Cardiac muscle cell (in vitro differentiated cells and primary cell): ENCODE results near the gene CTCF. TPM values are rescaled to one million over a fixed set of nuclear protein-coding genes. Genes with fewer than 3 reads are reported as not detected.

Experiments
- DNase-seq, 2 donors: peaks; one replicate each; pipeline versions ENCODE4 v3.0.0 to v3.0.0-alpha.2; 2010 to 2017; ENCODE audit warnings: low read depth in 1 of 2, low spot score in 1 of 2
- H3K27ac ChIP-seq: fragments of 200-600 bp; sonication (generic); 2 replicates; pipeline ENCODE4 v1.5.1; 2016
- H3K27me3 ChIP-seq: fragments of 200-600 bp; sonication (generic); 2 replicates; pipeline ENCODE4 v1.6.0; 2016; ENCODE audit warnings: control low read depth
- H3K36me3 ChIP-seq: fragments of 200-600 bp; sonication (generic); 2 replicates; pipeline ENCODE4 v1.5.1; 2016; ENCODE audit warnings: control low read depth
- H3K4me1 ChIP-seq: fragments of 200-600 bp; sonication (generic); 2 replicates; pipeline ENCODE4 v1.8.1; 2017; ENCODE audit warnings: low read depth, mild to moderate bottlenecking, mixed run types
- H3K4me3 ChIP-seq: fragments of 200-600 bp; sonication (generic); 2 replicates; pipeline ENCODE4 v1.5.1; 2016; ENCODE audit warnings: mild to moderate bottlenecking
- H3K9me3 ChIP-seq: fragments of 200-600 bp; sonication (generic); 2 replicates; pipeline ENCODE4 v1.5.1; 2017; ENCODE audit warnings: low read depth, mild to moderate bottlenecking, control low read depth
- CTCF ChIP-seq: IDR thresholded peaks from 2 replicates; pipeline ENCODE4 v1.5.1; 2012; ENCODE audit warnings: low read depth, mild to moderate bottlenecking, low read length
- polyA plus RNA-seq: library from polyadenylated mRNA; unstranded; fragments of >200 nt; fragmentation: Nextera tagmentation; extraction: Ambion mirVana; gene quantifications from 2 replicates; pipeline ENCODE4 v1.2.1, GENCODE V29; 2016
- total RNA-seq: library from RNA; depleted of rRNA; stranded (reverse); fragments of >200 nt; gene quantifications from 2 replicates; pipeline ENCODE4 v1.2.3, GENCODE V29; 2016

The CTCF gene
- total and polyA plus RNA-seq, 2 experiments from 2014 or later: 33.9 to 38.0 TPM

GRCh38 chr16:67678354-67679023 lies 116.2 kb downstream of the CTCF start:
- no peak for DNase-seq
- no peak for TF ChIP-seq CTCF

GRCh38 chr16:67679935-67680897 lies 117.9 kb downstream of the CTCF start:
- H3K27me3 ChIP-seq: peaks cover 96% of the 10 kb centered on the region
- no peak overlapping the region for H3K27ac ChIP-seq
- no peaks in the 10 kb centered on the region for H3K9me3 ChIP-seq
- TF ChIP-seq CTCF: no peak
- no peaks in the 10 kb centered on the region for H3K36me3 ChIP-seq
- no peak overlapping the region for H3K4me3 ChIP-seq
- H3K4me1 ChIP-seq: no peaks in the 10 kb centered on the region
- no peak for DNase-seq

More at GRCh38 chr16:67678354-67679023, 116.2 kb downstream of the CTCF start:
- Histone ChIP-seq H3K36me3 (no peaks in the 10 kb centered on the region), H3K27ac (no peak overlapping the region), H3K4me1 (no peaks in the 10 kb centered on the region), H3K4me3 (no peak overlapping the region), H3K9me3 (no peaks in the 10 kb centered on the region), H3K27me3 (peaks cover 97% of the 10 kb centered on the region)

GRCh38 chr16:67683767-67684166 lies 121.4 kb downstream of the CTCF start:
- DNase-seq: no peak
- Histone ChIP-seq H3K4me3 (no peak overlapping the region), H3K27ac (no peak overlapping the region), H3K36me3 (no peaks in the 10 kb centered on the region), H3K27me3 (peaks cover 88% of the 10 kb centered on the region), H3K4me1 (no peaks in the 10 kb centered on the region), H3K9me3 (no peaks in the 10 kb centered on the region)
- TF ChIP-seq CTCF: no peak

GRCh38 chr16:67685388-67686112 lies 123.2 kb downstream of the CTCF start:
- Histone ChIP-seq H3K27me3 (peaks cover 89% of the 10 kb centered on the region), H3K9me3 (no peaks in the 10 kb centered on the region), H3K27ac (no peak overlapping the region), H3K36me3 (no peaks in the 10 kb centered on the region), H3K4me3 (no peak overlapping the region), H3K4me1 (no peaks in the 10 kb centered on the region)
- TF ChIP-seq CTCF: no peak
- DNase-seq: no peak

Other genes starting within 250 kb of the CTCF start
- gene KCTD19, start 235.8 kb upstream of the CTCF start, total RNA-seq: 0.21 and 1.9 TPM in 2 replicates
- 1.6 TPM in 1 of 2 replicates, not detected in the other for gene KCTD19, start 235.8 kb upstream of the CTCF start, polyA plus RNA-seq
- 0.11 and 0.45 TPM in 2 replicates for gene LRRC36, start 235.7 kb upstream of the CTCF start, total RNA-seq
- gene LRRC36, start 235.7 kb upstream of the CTCF start, polyA plus RNA-seq: 0.75 TPM in 1 of 2 replicates, not detected in the other
- gene TPPP3, start 169.0 kb upstream of the CTCF start, total RNA-seq: 2.5 and 4.6 TPM in 2 replicates
- 6.2 and 7.2 TPM in 2 replicates for gene TPPP3, start 169.0 kb upstream of the CTCF start, polyA plus RNA-seq
- 17.4 and 18.7 TPM in 2 replicates for gene ZDHHC1, start 146.0 kb upstream of the CTCF start, total RNA-seq
- 19.1 and 22.4 TPM in 2 replicates for gene ZDHHC1, start 146.0 kb upstream of the CTCF start, polyA plus RNA-seq
- 0.28 and 0.36 TPM in 2 replicates for gene HSD11B2, start 131.4 kb upstream of the CTCF start, total RNA-seq
- 0.26 and 0.84 TPM in 2 replicates for gene HSD11B2, start 131.4 kb upstream of the CTCF start, polyA plus RNA-seq
- 74.5 and 140 TPM in 2 replicates for gene ATP6V0D1, start 81.4 kb upstream of the CTCF start, total RNA-seq
- 139 and 203 TPM in 2 replicates for gene ATP6V0D1, start 81.4 kb upstream of the CTCF start, polyA plus RNA-seq
- gene AGRP, start 79.0 kb upstream of the CTCF start, total RNA-seq: not detected in 2 replicates
- gene AGRP, start 79.0 kb upstream of the CTCF start, polyA plus RNA-seq: 0.71 TPM in 1 of 2 replicates, not detected in the other
- gene RIPOR1, start 33.7 kb upstream of the CTCF start, total RNA-seq: 27.3 and 35.7 TPM in 2 replicates
- gene RIPOR1, start 33.7 kb upstream of the CTCF start, polyA plus RNA-seq: 29.5 and 46.3 TPM in 2 replicates
- 0.78 and 1.6 TPM in 2 replicates for gene CARMIL2, start 82.6 kb downstream of the CTCF start, total RNA-seq
- gene CARMIL2, start 82.6 kb downstream of the CTCF start, polyA plus RNA-seq: 2.3 and 2.4 TPM in 2 replicates
- gene ACD, start 97.7 kb downstream of the CTCF start, total RNA-seq: 17.2 and 25.5 TPM in 2 replicates
- 25.1 and 31.8 TPM in 2 replicates for gene ACD, start 97.7 kb downstream of the CTCF start, polyA plus RNA-seq
- gene PARD6A, start 98.4 kb downstream of the CTCF start, total RNA-seq: 0.71 and 0.74 TPM in 2 replicates
- gene PARD6A, start 98.4 kb downstream of the CTCF start, polyA plus RNA-seq: 0.91 and 1.1 TPM in 2 replicates
- 29.8 and 34.8 TPM in 2 replicates for gene ENKD1, start 104.2 kb downstream of the CTCF start, total RNA-seq
- 23.3 and 23.8 TPM in 2 replicates for gene ENKD1, start 104.2 kb downstream of the CTCF start, polyA plus RNA-seq
- gene C16orf86, start 104.3 kb downstream of the CTCF start, total RNA-seq: 13.0 and 14.9 TPM in 2 replicates
- 1.7 and 5.1 TPM in 2 replicates for gene C16orf86, start 104.3 kb downstream of the CTCF start, polyA plus RNA-seq
- gene GFOD2, start 156.8 kb downstream of the CTCF start, total RNA-seq: 5.9 and 8.4 TPM in 2 replicates
- gene GFOD2, start 156.8 kb downstream of the CTCF start, polyA plus RNA-seq: 2.2 and 5.6 TPM in 2 replicates
- 7.4 and 8.0 TPM in 2 replicates for gene RANBP10, start 244.0 kb downstream of the CTCF start, total RNA-seq
- gene RANBP10, start 244.0 kb downstream of the CTCF start, polyA plus RNA-seq: 13.4 and 13.6 TPM in 2 replicates
- gene TSNAXIP1, start 244.4 kb downstream of the CTCF start, total RNA-seq: 1.1 and 4.0 TPM in 2 replicates
- 1.7 and 3.0 TPM in 2 replicates for gene TSNAXIP1, start 244.4 kb downstream of the CTCF start, polyA plus RNA-seq